ENCODE data around the gene FAM200A.
A peak's percentile ranks its signal among the peaks of the same experiment; 100 is the strongest.

The FAM200A gene

GRCh38 chr7:99579956-99580777, 28.3 kb upstream of the FAM200A start:
- peak overlapping the region; percentile 59; the same call in 1 of the 2 replicates for H2AFZ ChIP-seq (ENCODE audit: low read length)

GRCh38 chr7:99579281-99579955, 27.5 kb upstream of the FAM200A start:
- no peaks in the 10 kb centered on the region for H4K20me1 ChIP-seq (ENCODE audit: insufficient read depth, low read length, poor library complexity, severe bottlenecking)
- no peaks in the 10 kb centered on the region for H3K27me3 ChIP-seq (ENCODE audit: insufficient read depth, low read length, poor library complexity, severe bottlenecking)
- no peak overlapping the region for H3K9ac ChIP-seq (ENCODE audit: low read depth, low read length, poor library complexity, severe bottlenecking)
- H3K4me2 ChIP-seq (ENCODE audit: low read depth, low read length, poor library complexity, severe bottlenecking) = no peak overlapping the region
- H3K9me3 ChIP-seq (ENCODE audit: insufficient read depth, low read depth, low read length) = no peaks in the 10 kb centered on the region
- no peaks in the 10 kb centered on the region for H3K36me3 ChIP-seq (ENCODE audit: insufficient read depth, low read length)
- no peaks in the 10 kb centered on the region for H3K79me2 ChIP-seq (ENCODE audit: insufficient read depth, low read length)
- H3K4me3 ChIP-seq (ENCODE audit: low read length, poor library complexity, severe bottlenecking) = no peak overlapping the region
- H3K4me1 ChIP-seq (ENCODE audit: insufficient read depth, low read length, poor library complexity, severe bottlenecking) = no peaks in the 10 kb centered on the region
- TF ChIP-seq CTCF (conservative IDR thresholded peaks at IDR 0.05; ENCODE audit: low read length) = no peak
- TF ChIP-seq EZH2phosphoT487 (IDR thresholded peaks at IDR 0.05; ENCODE audit: borderline replicate concordance) = no peak
- H3F3A ChIP-seq (ENCODE audit: low read depth) = no peaks in the 10 kb centered on the region
- no peak overlapping the region for H2AFZ ChIP-seq (ENCODE audit: low read length)
- no peaks in the 10 kb centered on the region for H3K9me2 ChIP-seq (replicated peaks; ENCODE audit: low read depth, low read length)

More at GRCh38 chr7:99579956-99580777, 28.3 kb upstream of the FAM200A start:
- TF ChIP-seq CTCF (conservative IDR thresholded peaks at IDR 0.05; ENCODE audit: low read length) (no peak; the same call in 1 of the 2 replicates), EZH2phosphoT487 (IDR thresholded peaks at IDR 0.05; ENCODE audit: borderline replicate concordance) (no peak)
- Histone ChIP-seq H3K9me3 (ENCODE audit: insufficient read depth, low read depth, low read length) (no peaks in the 10 kb centered on the region), H3K4me1 (ENCODE audit: insufficient read depth, low read length, poor library complexity, severe bottlenecking) (no peaks in the 10 kb centered on the region), H3K9ac (ENCODE audit: low read depth, low read length, poor library complexity, severe bottlenecking) (peak overlapping the region; percentile 18), H3K27me3 (ENCODE audit: insufficient read depth, low read length, poor library complexity, severe bottlenecking) (no peaks in the 10 kb centered on the region), H3K36me3 (ENCODE audit: insufficient read depth, low read length) (no peaks in the 10 kb centered on the region), H3F3A (ENCODE audit: low read depth) (no peaks in the 10 kb centered on the region), H3K9me2 (replicated peaks; ENCODE audit: low read depth, low read length) (no peaks in the 10 kb centered on the region), H3K79me2 (ENCODE audit: insufficient read depth, low read length) (no peaks in the 10 kb centered on the region), H3K4me2 (ENCODE audit: low read depth, low read length, poor library complexity, severe bottlenecking) (peak overlapping the region; percentile 32), H4K20me1 (ENCODE audit: insufficient read depth, low read length, poor library complexity, severe bottlenecking) (no peaks in the 10 kb centered on the region), H3K4me3 (ENCODE audit: low read length, poor library complexity, severe bottlenecking) (peak overlapping the region; percentile 62)

GRCh38 chr7:99576251-99576650, 24.3 kb upstream of the FAM200A start:
- no peaks in the 10 kb centered on the region for H3K9me3 ChIP-seq (ENCODE audit: insufficient read depth, low read depth, low read length)
- H3K9ac ChIP-seq (ENCODE audit: low read depth, low read length, poor library complexity, severe bottlenecking) = no peak overlapping the region
- H3K79me2 ChIP-seq (ENCODE audit: insufficient read depth, low read length) = no peaks in the 10 kb centered on the region
- H2AFZ ChIP-seq (ENCODE audit: low read length) = no peak overlapping the region
- H4K20me1 ChIP-seq (ENCODE audit: insufficient read depth, low read length, poor library complexity, severe bottlenecking) = no peaks in the 10 kb centered on the region
- no peak overlapping the region for H3K4me2 ChIP-seq (ENCODE audit: low read depth, low read length, poor library complexity, severe bottlenecking)
- H3K27me3 ChIP-seq (ENCODE audit: insufficient read depth, low read length, poor library complexity, severe bottlenecking) = no peaks in the 10 kb centered on the region
- peaks cover 21% of the 10 kb centered on the region; the same call in 1 of the 2 replicates for H3K36me3 ChIP-seq (ENCODE audit: insufficient read depth, low read length)
- no peaks in the 10 kb centered on the region for H3K9me2 ChIP-seq (replicated peaks; ENCODE audit: low read depth, low read length)
- H3F3A ChIP-seq (ENCODE audit: low read depth) = no peaks in the 10 kb centered on the region
- no peak overlapping the region for H3K4me3 ChIP-seq (ENCODE audit: low read length, poor library complexity, severe bottlenecking)
- no peaks in the 10 kb centered on the region for H3K4me1 ChIP-seq (ENCODE audit: insufficient read depth, low read length, poor library complexity, severe bottlenecking)
- TF ChIP-seq CTCF (conservative IDR thresholded peaks at IDR 0.05; ENCODE audit: low read length) (no peak), EZH2phosphoT487 (IDR thresholded peaks at IDR 0.05; ENCODE audit: borderline replicate concordance) (no peak)
